Astrocyte (in vitro differentiated cells and primary cell): ENCODE measurements around the gene KRTAP5-11. TPM values are rescaled to one million over a fixed set of nuclear protein-coding genes. Genes with fewer than 3 reads are reported as not detected.

Experiments
- DNase-seq: peaks from one replicate; pipeline ENCODE4 v3.0.0-alpha.2; 2010; ENCODE audit warnings: low read depth
- FAIRE-seq: peaks from 2 replicates; lab custom pipeline; 2011; peaks lifted over from hg19 to GRCh38; lab: Jason Lieb, UNC
- H2AFZ ChIP-seq: 2 replicates; pipeline ENCODE4 v1.6.0; 2012; ENCODE audit warnings: low read depth, low read length, inconsistent platforms
- H3K27ac ChIP-seq: 2 replicates; pipeline ENCODE4 v1.5.1; 2011; ENCODE audit warnings: low read depth, low read length, inconsistent platforms
- H3K27me3 ChIP-seq: 2 replicates; pipeline ENCODE4 v1.6.0; 2011; ENCODE audit warnings: low read length, inconsistent platforms; ENCODE audit not compliant: insufficient read depth
- H3K36me3 ChIP-seq: 2 replicates; pipeline ENCODE4 v1.5.1; 2011; ENCODE audit warnings: low read length, inconsistent platforms; ENCODE audit not compliant: insufficient read depth
- H3K4me1 ChIP-seq: 2 replicates; pipeline ENCODE4 v1.5.1; 2011; ENCODE audit warnings: low read length, inconsistent platforms; ENCODE audit not compliant: insufficient read depth
- H3K4me2 ChIP-seq: 2 replicates; pipeline ENCODE4 v1.6.0; 2012; ENCODE audit warnings: low read length, inconsistent platforms
- H3K4me3 ChIP-seq: 2 replicates; pipeline ENCODE4 v1.5.1; 2011; ENCODE audit warnings: low read depth, mild to moderate bottlenecking, low read length, inconsistent platforms; ENCODE audit not compliant: insufficient read depth
- H3K79me2 ChIP-seq: 2 replicates; pipeline ENCODE4 v1.6.0; 2012; ENCODE audit warnings: mild to moderate bottlenecking, low read length, inconsistent platforms; ENCODE audit not compliant: insufficient read depth
- H3K9ac ChIP-seq: 2 replicates; pipeline ENCODE4 v1.6.0; 2012; ENCODE audit warnings: mild to moderate bottlenecking, low read length, inconsistent platforms
- H3K9me3 ChIP-seq: 2 replicates; pipeline ENCODE4 v1.5.1; 2012; ENCODE audit warnings: low read depth, mild to moderate bottlenecking, low read length, inconsistent platforms; ENCODE audit not compliant: insufficient read depth
- H4K20me1 ChIP-seq: 2 replicates; pipeline ENCODE4 v1.6.0; 2012; ENCODE audit warnings: low read length, inconsistent platforms; ENCODE audit not compliant: insufficient read depth
- H3K27ac Mint-ChIP-seq: one replicate; pipeline ENCODE4 v1.8.0; 2021; ENCODE audit warnings: mild to moderate bottlenecking, mixed read lengths; ENCODE audit not compliant: unreplicated experiment
- H3K27me3 Mint-ChIP-seq: one replicate; pipeline ENCODE4 v1.8.0; 2021; ENCODE audit warnings: low read depth, mixed read lengths; ENCODE audit not compliant: unreplicated experiment
- H3K36me3 Mint-ChIP-seq: one replicate; pipeline ENCODE4 v1.8.0; 2021; ENCODE audit warnings: low read depth, mixed read lengths; ENCODE audit not compliant: unreplicated experiment
- H3K4me1 Mint-ChIP-seq: one replicate; pipeline ENCODE4 v1.8.0; 2021; ENCODE audit warnings: low read depth, mixed read lengths; ENCODE audit not compliant: unreplicated experiment
- H3K4me3 Mint-ChIP-seq: one replicate; pipeline ENCODE4 v1.8.0; 2021; ENCODE audit warnings: mild to moderate bottlenecking, moderate library complexity, mixed read lengths; ENCODE audit not compliant: unreplicated experiment
- H3K9me3 Mint-ChIP-seq: one replicate; pipeline ENCODE4 v1.8.0; 2021; ENCODE audit warnings: mild to moderate bottlenecking, mixed read lengths; ENCODE audit not compliant: unreplicated experiment
- CTCF ChIP-seq: IDR thresholded peaks from 2 replicates; pipeline ENCODE4 v1.5.1; 2011; ENCODE audit warnings: low read depth, mild to moderate bottlenecking, inconsistent platforms, low read length, moderate library complexity; ENCODE audit not compliant: insufficient read depth
- EZH2 ChIP-seq: IDR thresholded peaks from 2 replicates; pipeline ENCODE4 v1.6.1; 2012; ENCODE audit warnings: mild to moderate bottlenecking, low read length, inconsistent platforms; ENCODE audit not compliant: insufficient read depth
- total RNA-seq: library from RNA; stranded (reverse); gene quantifications from 2 replicates; pipeline ENCODE4 v1.2.1, GENCODE V29; 2021

The KRTAP5-11 gene
- total RNA-seq, 1 donor from 2014 or later, result not detected

DNA sequence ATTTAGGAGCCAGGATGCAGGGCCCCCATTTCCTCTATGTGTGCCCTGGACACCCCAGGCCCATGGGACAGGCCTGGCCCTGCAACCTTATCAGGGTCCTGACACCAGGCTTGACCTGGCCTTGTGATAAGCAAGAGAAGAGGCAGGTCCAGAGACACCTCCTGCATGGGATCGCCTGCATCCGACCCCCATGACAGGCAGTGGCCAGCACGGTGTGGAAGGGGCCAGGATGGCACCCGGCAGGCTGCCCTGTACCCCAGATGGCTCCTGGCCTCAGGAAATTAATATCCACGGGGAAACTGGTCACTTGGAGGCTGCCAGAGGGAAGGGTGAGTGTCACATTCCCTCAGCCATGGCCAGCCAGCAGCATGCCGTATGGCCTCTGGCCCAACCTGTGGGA, 27.7 kb downstream of the KRTAP5-11 start:
- TF ChIP-seq CTCF (no peak), EZH2 (no peak)
- Mint-ChIP-seq H3K4me1 (no peaks in the 10 kb centered on the region), H3K4me3 (no peak overlapping the region), H3K27me3 (peaks cover 22% of the 10 kb centered on the region), H3K27ac (no peak overlapping the region), H3K36me3 (no peaks in the 10 kb centered on the region), H3K9me3 (peaks cover 7% of the 10 kb centered on the region)
- H3K9me3 ChIP-seq, result no peaks in the 10 kb centered on the region
- H3K27me3 ChIP-seq, result peaks cover 3% of the 10 kb centered on the region
- H3K36me3 ChIP-seq, result no peaks in the 10 kb centered on the region
- FAIRE-seq (no peak), DNase-seq (no peak)
- H2AFZ ChIP-seq, result no peak overlapping the region
- H4K20me1 ChIP-seq, result no peaks in the 10 kb centered on the region
- H3K4me1 ChIP-seq, result no peaks in the 10 kb centered on the region
- H3K27ac ChIP-seq, result no peak overlapping the region
- no peaks in the 10 kb centered on the region for H3K79me2 ChIP-seq
- no peak overlapping the region for H3K4me2 ChIP-seq
- no peak overlapping the region for H3K9ac ChIP-seq
- H3K4me3 ChIP-seq, result no peak overlapping the region

DNA sequence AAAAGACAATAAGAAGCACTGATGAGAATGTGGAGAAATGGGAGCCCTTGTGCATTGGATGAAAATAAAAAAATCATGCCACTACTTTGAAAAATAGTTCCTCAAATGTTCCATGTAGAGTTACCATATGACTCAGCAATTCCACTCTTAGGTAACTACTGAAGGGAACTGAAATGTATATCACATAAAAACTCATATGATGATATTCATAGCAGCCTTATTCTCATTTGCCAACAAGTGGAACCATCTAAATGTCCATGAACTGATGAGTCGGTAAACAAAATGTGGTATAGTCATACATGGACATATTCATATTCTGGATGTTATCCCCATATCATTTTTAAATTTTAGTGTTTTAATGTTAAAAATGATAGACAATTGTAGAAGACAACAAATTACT, 31.0 kb downstream of the KRTAP5-11 start:
- no peaks in the 10 kb centered on the region for H3K79me2 ChIP-seq
- H3K36me3 Mint-ChIP-seq, result peaks cover 2% of the 10 kb centered on the region
- no peaks in the 10 kb centered on the region for H3K4me1 ChIP-seq
- H3K4me2 ChIP-seq, result no peak overlapping the region
- no peak overlapping the region for H3K9ac ChIP-seq
- TF ChIP-seq EZH2, result no peak
- TF ChIP-seq CTCF, result no peak
- H3K27ac ChIP-seq, result no peak overlapping the region
- H3K4me3 ChIP-seq, result no peak overlapping the region
- DNase-seq (no peak), FAIRE-seq (no peak)
- no peaks in the 10 kb centered on the region for H3K4me1 Mint-ChIP-seq
- no peak overlapping the region for H2AFZ ChIP-seq
- no peaks in the 10 kb centered on the region for H3K9me3 ChIP-seq
- H3K27ac Mint-ChIP-seq, result no peak overlapping the region
- H3K36me3 ChIP-seq, result no peaks in the 10 kb centered on the region
- H3K27me3 Mint-ChIP-seq, result peaks cover 42% of the 10 kb centered on the region
- peaks cover 3% of the 10 kb centered on the region for H3K9me3 Mint-ChIP-seq
- no peak overlapping the region for H3K4me3 Mint-ChIP-seq
- H4K20me1 ChIP-seq, result no peaks in the 10 kb centered on the region
- H3K27me3 ChIP-seq, result no peaks in the 10 kb centered on the region

DNA sequence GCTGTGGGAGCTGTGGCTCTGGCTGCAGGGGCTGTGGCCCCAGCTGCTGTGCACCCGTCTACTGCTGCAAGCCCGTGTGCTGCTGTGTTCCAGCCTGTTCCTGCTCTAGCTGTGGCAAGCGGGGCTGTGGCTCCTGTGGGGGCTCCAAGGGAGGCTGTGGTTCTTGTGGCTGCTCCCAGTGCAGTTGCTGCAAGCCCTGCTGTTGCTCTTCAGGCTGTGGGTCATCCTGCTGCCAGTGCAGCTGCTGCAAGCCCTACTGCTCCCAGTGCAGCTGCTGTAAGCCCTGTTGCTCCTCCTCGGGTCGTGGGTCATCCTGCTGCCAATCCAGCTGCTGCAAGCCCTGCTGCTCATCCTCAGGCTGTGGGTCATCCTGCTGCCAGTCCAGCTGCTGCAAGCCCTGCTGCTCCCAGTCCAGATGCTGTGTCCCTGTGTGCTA, 33.9 kb downstream of the KRTAP5-11 start:
- FAIRE-seq, result no peak
- peaks cover 6% of the 10 kb centered on the region for H3K36me3 Mint-ChIP-seq
- H3K27ac Mint-ChIP-seq, result no peak overlapping the region
- no peak for DNase-seq
- H3K9me3 Mint-ChIP-seq, result peaks cover 9% of the 10 kb centered on the region
- Histone ChIP-seq H3K79me2 (no peaks in the 10 kb centered on the region), H3K9me3 (no peaks in the 10 kb centered on the region), H3K27ac (no peak overlapping the region), H2AFZ (no peak overlapping the region), H3K4me2 (no peak overlapping the region), H4K20me1 (no peaks in the 10 kb centered on the region), H3K36me3 (no peaks in the 10 kb centered on the region), H3K27me3 (no peaks in the 10 kb centered on the region), H3K9ac (no peak overlapping the region), H3K4me1 (no peaks in the 10 kb centered on the region), H3K4me3 (no peak overlapping the region)
- H3K27me3 Mint-ChIP-seq, result peaks cover 47% of the 10 kb centered on the region
- TF ChIP-seq EZH2, result no peak
- TF ChIP-seq CTCF, result no peak
- no peak overlapping the region for H3K4me3 Mint-ChIP-seq
- H3K4me1 Mint-ChIP-seq, result no peaks in the 10 kb centered on the region
